ENCODE measurements around the gene KLHL11.
A peak's percentile ranks its signal among the peaks of the same experiment; 100 is the strongest.

KLHL11 gene

GRCh38 chr17:41864836-41865595, at the start of gene KLHL11:
Gene KLHL11 (minus strand): TSS chr17:41865423. CDS start chr17:41865370, 53 bp downstream.
- peak; percentile 79 to 85 for DNase-seq (ENCODE audit: low read depth in 2 of 2)

GRCh38 chr17:41915020-41915419, 49.8 kb upstream of the KLHL11 start:
- DNase-seq (ENCODE audit: low read depth in 2 of 2) = no peak

- no peak for DNase-seq (ENCODE audit: low read depth in 2 of 2)
These were observed 49.1 kb upstream of the KLHL11 start for GRCh38 chr17:41914358-41914766.

- DNase-seq (ENCODE audit: low read depth in 2 of 2) = no peak
These were observed 48.6 kb upstream of the KLHL11 start for GRCh38 chr17:41913798-41914197.

- DNase-seq (ENCODE audit: low read depth in 2 of 2) = no peak
These were observed 47.7 kb upstream of the KLHL11 start for GRCh38 chr17:41912925-41913324.

- no peak for DNase-seq (ENCODE audit: low read depth in 2 of 2)
These were observed 45.6 kb upstream of the KLHL11 start for GRCh38 chr17:41910701-41911391.

GRCh38 chr17:41909088-41909487, 43.9 kb upstream of the KLHL11 start:
- DNase-seq (ENCODE audit: low read depth in 2 of 2) = no peak

- no peak for DNase-seq (ENCODE audit: low read depth in 2 of 2)
These were observed 42.7 kb upstream of the KLHL11 start for GRCh38 chr17:41907633-41908539.

GRCh38 chr17:41907185-41907556, 41.9 kb upstream of the KLHL11 start:
- DNase-seq (ENCODE audit: low read depth in 2 of 2) = no peak

- no peak for DNase-seq (ENCODE audit: low read depth in 2 of 2)
These were observed 41.4 kb upstream of the KLHL11 start for GRCh38 chr17:41906465-41907184.

GRCh38 chr17:41905172-41905571, 39.9 kb upstream of the KLHL11 start:
- no peak for DNase-seq (ENCODE audit: low read depth in 2 of 2)

- DNase-seq (ENCODE audit: low read depth in 2 of 2) = no peak
These were observed 39.1 kb upstream of the KLHL11 start for GRCh38 chr17:41904242-41904841.

GRCh38 chr17:41901646-41902045, 36.4 kb upstream of the KLHL11 start:
- no peak for DNase-seq (ENCODE audit: low read depth in 2 of 2)

GRCh38 chr17:41896726-41897125, 31.5 kb upstream of the KLHL11 start:
- DNase-seq (ENCODE audit: low read depth in 2 of 2) = no peak

- DNase-seq (ENCODE audit: low read depth in 2 of 2) = no peak
These were observed 30.4 kb upstream of the KLHL11 start for GRCh38 chr17:41895617-41896016.

GRCh38 chr17:41894791-41895331, 29.6 kb upstream of the KLHL11 start:
- no peak for DNase-seq (ENCODE audit: low read depth in 2 of 2)

- no peak for DNase-seq (ENCODE audit: low read depth in 2 of 2)
These were observed 28.2 kb upstream of the KLHL11 start for GRCh38 chr17:41893384-41893783.

- DNase-seq (ENCODE audit: low read depth in 2 of 2) = no peak
These were observed 26.8 kb upstream of the KLHL11 start for GRCh38 chr17:41892021-41892376.

GRCh38 chr17:41891135-41892020, 26.2 kb upstream of the KLHL11 start:
- DNase-seq (ENCODE audit: low read depth in 2 of 2) = no peak

Data from stimulated activated CD4-positive, alpha-beta T cell treated with anti-CD3 and anti-CD28 coated beads, Interleukin-1b, Interleukin-23, amount 100 ng/mL, for 4 hours (primary cell).